Lower leg skin (tissue), 3 donors: ENCODE results near the gene NTN4.

Experiments
- POLR2A ChIP-seq, 2 donors: fragments of 450-650 bp; IDR thresholded peaks; one replicate each; pipeline ENCODE4 v1.6.1; 2016 to 2017; ENCODE audit warnings: antibody characterized with exemption in 2 of 2, mild to moderate bottlenecking in 1 of 2, moderate library complexity in 1 of 2
- TF ChIP-seq, protein P1 (sequence below), 3 donors: fragments of 450-650 bp; IDR thresholded peaks; one replicate each; pipeline ENCODE4 v1.5.1; 2016; ENCODE audit warnings: antibody characterized with exemption in 3 of 3, mild to moderate bottlenecking in 3 of 3, moderate library complexity in 2 of 3

DNA sequence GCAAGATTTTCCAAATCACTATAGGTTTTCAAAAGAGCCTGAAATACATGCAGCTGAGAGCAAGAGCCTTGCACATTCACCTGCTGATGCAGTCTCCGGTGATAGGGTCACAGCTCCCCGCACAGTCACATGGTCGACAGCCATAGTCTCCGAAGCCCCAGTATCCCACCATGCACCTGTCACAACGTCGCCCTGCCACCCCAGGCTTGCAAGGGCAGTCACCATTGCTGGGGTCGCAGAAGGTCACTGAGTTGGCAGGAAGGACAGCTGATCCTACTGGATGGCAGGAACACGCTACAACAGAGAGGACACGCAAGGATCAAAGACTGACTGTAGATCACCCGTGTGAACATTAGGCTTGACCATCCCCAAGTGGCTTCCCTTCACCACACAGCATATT is 107.1 kb downstream of the NTN4 start:
- no peak for TF ChIP-seq POLR2A (IDR thresholded peaks at IDR 0.05)
- TF ChIP-seq, protein P1, sequence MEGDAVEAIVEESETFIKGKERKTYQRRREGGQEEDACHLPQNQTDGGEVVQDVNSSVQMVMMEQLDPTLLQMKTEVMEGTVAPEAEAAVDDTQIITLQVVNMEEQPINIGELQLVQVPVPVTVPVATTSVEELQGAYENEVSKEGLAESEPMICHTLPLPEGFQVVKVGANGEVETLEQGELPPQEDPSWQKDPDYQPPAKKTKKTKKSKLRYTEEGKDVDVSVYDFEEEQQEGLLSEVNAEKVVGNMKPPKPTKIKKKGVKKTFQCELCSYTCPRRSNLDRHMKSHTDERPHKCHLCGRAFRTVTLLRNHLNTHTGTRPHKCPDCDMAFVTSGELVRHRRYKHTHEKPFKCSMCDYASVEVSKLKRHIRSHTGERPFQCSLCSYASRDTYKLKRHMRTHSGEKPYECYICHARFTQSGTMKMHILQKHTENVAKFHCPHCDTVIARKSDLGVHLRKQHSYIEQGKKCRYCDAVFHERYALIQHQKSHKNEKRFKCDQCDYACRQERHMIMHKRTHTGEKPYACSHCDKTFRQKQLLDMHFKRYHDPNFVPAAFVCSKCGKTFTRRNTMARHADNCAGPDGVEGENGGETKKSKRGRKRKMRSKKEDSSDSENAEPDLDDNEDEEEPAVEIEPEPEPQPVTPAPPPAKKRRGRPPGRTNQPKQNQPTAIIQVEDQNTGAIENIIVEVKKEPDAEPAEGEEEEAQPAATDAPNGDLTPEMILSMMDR (IDR thresholded peaks at IDR 0.05) = no peak
